Kidney epithelial cell (primary cell): ENCODE data around the gene FILIP1. TPM values are rescaled to one million over a fixed set of nuclear protein-coding genes. Genes with fewer than 3 reads are reported as not detected.

ENCODE experiments used
- DNase-seq: peaks from one replicate; pipeline ENCODE4 v3.0.0-alpha.2; 2010; ENCODE audit warnings: low read depth
- H3K27me3 ChIP-seq: 2 replicates; pipeline ENCODE4 v1.6.0; 2011; ENCODE audit warnings: low read length; ENCODE audit not compliant: control insufficient read depth, insufficient read depth
- H3K36me3 ChIP-seq: 2 replicates; pipeline ENCODE4 v1.5.1; 2011; ENCODE audit warnings: low read length; ENCODE audit not compliant: control insufficient read depth, insufficient read depth
- H3K4me3 ChIP-seq: 2 replicates; pipeline ENCODE4 v1.5.1; 2011; ENCODE audit warnings: low read depth, mild to moderate bottlenecking, control low read depth, low read length
- total RNA-seq: library from RNA; depleted of rRNA; stranded (reverse); fragments of >200 nt; gene quantifications from 2 replicates; pipeline ENCODE4 v1.2.3, GENCODE V29; 2015
- TF ChIP-seq, protein P1 (sequence below): IDR thresholded peaks from 2 replicates; pipeline ENCODE4 v1.5.1; 2011; ENCODE audit warnings: mild to moderate bottlenecking, moderate library complexity, low read length, control low read depth, inconsistent platforms; ENCODE audit not compliant: insufficient read depth, poor library complexity, severe bottlenecking

The FILIP1 gene
- total RNA-seq, 1 donor from 2014 or later: 0.04 TPM

DNA sequence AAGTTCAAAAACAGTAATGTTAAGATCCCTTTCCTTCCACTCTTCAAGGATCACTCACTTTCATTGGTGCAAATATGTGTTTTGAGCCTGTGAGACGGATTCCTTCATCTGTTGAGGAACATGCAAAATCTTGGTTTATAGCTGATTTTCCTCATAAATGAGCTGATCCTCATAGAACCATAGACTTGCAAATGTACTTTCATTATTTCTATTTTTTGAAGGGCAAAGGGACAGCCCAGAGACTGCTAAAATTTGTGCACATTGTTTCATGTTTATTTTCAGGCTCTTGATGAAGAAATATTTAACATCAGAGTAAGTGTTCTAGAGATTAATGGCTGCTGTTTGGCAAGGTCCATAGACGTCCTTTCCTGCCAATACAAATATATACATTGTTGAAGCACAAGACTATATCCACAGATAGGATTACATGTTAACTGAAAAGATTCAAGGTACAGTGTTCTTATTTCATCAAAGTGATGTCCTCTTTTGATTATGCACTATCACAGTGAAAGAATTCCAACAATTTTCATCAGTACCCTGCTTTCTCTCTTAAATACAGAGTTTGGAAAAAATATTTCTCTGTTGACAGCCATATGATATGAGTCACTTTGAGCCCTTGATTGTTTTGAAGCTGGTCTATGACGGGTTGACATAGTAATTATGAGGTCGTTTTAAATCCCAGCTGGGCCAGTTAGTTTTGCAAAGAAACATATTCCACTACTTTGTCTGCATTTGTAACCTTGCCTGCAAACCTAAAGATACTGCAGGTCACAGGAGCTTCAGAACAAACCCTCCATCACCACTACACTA, 95.7 kb downstream of the FILIP1 start:
- no peak for DNase-seq
- TF ChIP-seq, protein P1, sequence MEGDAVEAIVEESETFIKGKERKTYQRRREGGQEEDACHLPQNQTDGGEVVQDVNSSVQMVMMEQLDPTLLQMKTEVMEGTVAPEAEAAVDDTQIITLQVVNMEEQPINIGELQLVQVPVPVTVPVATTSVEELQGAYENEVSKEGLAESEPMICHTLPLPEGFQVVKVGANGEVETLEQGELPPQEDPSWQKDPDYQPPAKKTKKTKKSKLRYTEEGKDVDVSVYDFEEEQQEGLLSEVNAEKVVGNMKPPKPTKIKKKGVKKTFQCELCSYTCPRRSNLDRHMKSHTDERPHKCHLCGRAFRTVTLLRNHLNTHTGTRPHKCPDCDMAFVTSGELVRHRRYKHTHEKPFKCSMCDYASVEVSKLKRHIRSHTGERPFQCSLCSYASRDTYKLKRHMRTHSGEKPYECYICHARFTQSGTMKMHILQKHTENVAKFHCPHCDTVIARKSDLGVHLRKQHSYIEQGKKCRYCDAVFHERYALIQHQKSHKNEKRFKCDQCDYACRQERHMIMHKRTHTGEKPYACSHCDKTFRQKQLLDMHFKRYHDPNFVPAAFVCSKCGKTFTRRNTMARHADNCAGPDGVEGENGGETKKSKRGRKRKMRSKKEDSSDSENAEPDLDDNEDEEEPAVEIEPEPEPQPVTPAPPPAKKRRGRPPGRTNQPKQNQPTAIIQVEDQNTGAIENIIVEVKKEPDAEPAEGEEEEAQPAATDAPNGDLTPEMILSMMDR: no peak
- H3K27me3 ChIP-seq: no peaks in the 10 kb centered on the region
- no peak overlapping the region for H3K4me3 ChIP-seq
- H3K36me3 ChIP-seq: no peaks in the 10 kb centered on the region

DNA sequence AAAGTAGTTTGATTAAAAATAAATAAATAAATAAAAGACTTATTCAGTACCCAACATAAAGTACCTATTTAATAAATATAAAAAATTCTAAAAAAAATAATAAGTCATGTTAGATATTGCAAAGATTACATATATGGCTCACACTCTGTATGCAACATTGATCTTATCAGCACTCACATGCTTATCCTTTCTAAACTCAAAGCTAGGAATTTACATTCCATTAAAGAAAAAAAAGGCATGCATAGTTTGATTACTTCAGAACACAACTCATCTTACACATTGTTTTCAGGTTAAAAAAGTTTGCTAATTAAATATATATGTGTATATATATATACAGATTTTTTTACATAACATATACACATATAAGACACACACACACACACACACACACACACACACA, 96.4 kb downstream of the FILIP1 start:
- no peaks in the 10 kb centered on the region for H3K36me3 ChIP-seq
- no peaks in the 10 kb centered on the region for H3K27me3 ChIP-seq
- H3K4me3 ChIP-seq: no peak overlapping the region
- no peak for DNase-seq
- TF ChIP-seq, protein P1: no peak

DNA sequence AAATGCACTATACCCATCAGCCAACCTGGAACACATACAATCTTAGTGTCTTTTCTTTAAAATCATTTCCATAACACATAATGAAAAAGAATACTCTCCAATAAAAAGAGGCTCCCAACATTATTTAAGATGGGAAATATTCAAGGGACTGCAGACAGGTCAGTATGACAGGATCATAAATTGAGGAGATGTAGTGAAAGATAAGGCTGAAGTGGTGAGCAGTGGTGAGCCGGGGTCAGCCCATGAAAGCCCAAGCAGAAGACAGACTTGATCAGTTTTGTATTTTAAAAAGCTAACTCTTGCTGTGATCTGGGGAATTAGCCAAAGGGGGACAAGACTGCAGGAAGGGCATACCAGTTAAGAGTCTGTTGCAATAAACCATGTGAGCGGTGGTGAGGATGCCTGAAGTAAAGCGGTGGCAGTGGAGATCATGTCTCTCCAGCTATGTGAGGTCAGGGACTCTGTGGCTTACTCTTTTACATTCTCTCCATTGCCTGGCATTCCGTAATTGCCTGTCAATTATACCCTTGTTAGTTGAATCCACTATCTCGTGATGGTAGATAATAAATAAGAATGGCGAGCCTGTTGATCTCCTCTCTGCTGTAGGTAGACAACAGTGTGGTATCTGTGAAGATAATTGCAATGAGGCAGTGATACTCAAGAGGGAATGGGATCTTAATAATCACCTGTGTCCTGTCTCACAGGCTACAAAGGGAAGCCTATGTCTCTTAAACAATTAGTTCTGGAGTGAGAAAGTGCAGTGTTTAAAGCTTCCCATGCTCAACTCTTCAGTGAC, 97.4 kb downstream of the FILIP1 start:
- TF ChIP-seq, protein P1: no peak
- no peak for DNase-seq
- Histone ChIP-seq H3K27me3 (no peaks in the 10 kb centered on the region), H3K4me3 (no peak overlapping the region), H3K36me3 (no peaks in the 10 kb centered on the region)

DNA sequence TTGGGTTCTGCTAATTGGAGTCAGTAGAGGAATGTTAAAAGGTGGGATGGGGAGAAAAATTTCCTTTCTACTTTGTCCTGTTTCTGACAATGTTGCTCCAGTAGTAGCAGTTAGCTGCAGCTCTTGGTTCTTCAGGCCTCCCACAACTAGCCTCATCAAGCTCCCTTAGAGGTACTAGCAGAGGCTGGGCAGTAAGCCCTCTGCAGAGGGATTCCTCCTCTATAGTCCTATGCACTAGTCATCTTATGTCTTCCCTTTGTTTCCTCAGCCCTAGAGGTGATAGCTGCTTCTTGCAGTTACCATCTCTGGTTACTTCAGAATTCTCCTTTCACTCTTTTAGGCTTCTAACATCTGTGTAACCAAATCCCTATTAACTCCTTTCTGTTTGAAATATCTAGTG, 99.8 kb downstream of the FILIP1 start:
- TF ChIP-seq, protein P1: no peak
- H3K4me3 ChIP-seq: no peak overlapping the region
- H3K27me3 ChIP-seq: no peaks in the 10 kb centered on the region
- DNase-seq: no peak
- no peaks in the 10 kb centered on the region for H3K36me3 ChIP-seq

DNA sequence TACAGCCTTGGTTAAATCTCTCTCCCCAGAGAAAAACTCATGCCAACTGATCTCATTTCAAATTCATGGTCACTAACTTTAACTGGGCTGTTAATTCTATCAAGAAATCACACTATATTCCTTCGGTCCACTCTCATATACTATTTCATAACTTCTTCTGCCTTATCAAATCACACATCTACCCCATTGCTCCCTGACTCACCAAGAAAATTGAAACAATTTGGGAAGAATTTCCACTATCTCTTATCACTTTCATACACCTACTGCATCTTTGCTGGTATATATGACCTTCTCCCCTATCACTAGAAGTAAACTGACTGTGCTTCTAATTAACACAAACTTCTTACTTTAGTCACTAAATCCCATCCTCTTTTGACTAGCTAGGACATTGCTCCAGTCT, 102.3 kb downstream of the FILIP1 start:
- TF ChIP-seq, protein P1: no peak
- no peak for DNase-seq
- Histone ChIP-seq H3K27me3 (no peaks in the 10 kb centered on the region), H3K36me3 (no peaks in the 10 kb centered on the region), H3K4me3 (no peak overlapping the region)
